Renal cortical epithelial cell (primary cell): ENCODE results near the gene SPRR1A. TPM values are rescaled to one million over a fixed set of nuclear protein-coding genes. Genes with fewer than 3 reads are reported as not detected.
A peak's percentile ranks its signal among the peaks of the same experiment; 100 is the strongest.

Source experiments
- DNase-seq: peaks from one replicate; pipeline ENCODE4 v3.0.0-alpha.2; 2011; ENCODE audit warnings: low read depth
- total RNA-seq: library from RNA; depleted of rRNA; stranded (reverse); fragments of >200 nt; gene quantifications from 2 replicates; pipeline ENCODE4 v1.2.3, GENCODE V29; 2014

The SPRR1A gene
- total RNA-seq, 1 donor from 2014 or later = not detected

GRCh38 chr1:153030895-153031294 lies 47.0 kb downstream of the SPRR1A start, which contains the start of gene SPRR1B:
SPRR1B (plus strand) TSS chr1:153031203; CDS start chr1:153032346, 1,143 bp downstream.
- DNase-seq = peak; percentile 16

- no peak for DNase-seq
Measured at GRCh38 chr1:153032073-153032472, 48.2 kb downstream of the SPRR1A start.

DNA sequence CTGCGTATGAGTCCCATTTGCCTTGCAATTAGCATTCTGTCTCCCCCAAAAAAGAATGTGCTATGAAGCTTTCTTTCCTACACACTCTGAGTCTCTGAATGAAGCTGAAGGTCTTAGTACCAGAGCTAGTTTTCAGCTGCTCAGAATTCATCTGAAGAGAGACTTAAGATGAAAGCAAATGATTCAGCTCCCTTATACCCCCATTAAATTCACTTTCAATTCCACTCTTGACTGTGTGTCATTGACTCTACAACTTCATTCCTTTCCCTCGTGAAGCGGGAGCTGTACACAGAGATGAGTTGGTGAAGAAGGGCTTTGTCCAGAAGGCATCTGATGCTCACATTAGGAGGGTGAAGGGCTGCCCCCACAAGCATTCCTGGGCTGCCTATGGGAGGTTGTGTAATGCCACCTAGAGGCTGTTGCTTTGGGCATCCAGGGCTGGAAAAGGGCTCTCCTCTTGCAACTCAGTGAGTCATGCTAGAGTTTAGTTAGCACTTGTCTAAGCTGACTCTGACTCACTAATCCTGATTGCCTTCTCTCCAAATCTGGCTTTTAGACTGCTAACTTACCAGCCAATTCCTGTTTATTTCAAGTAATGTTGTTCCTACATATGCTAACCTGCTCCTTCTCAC lies 48.9 kb downstream of the SPRR1A start:
- DNase-seq = peak; percentile 78

DNA sequence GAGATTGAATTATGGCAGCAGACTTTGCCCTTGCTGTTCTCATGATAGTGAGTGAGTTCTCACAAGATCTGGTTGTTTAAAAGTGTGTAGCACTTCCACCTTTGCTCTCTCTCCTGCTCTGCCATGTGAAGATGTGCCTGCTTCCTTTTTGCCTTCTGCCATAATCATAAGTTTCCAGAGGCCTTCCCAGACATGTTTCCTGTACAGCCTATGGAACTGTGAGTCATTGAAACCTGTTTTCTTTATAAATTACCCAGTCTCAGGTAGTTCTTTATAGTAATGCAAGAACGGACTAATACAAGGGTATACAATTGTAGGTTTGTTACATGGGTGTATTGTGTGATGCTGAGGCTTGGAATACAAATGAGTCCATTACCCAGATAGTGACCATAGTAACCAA lies 51.3 kb downstream of the SPRR1A start:
- DNase-seq = no peak

Other genes with a start within 250 kb of the SPRR1A start
- gene KPRP, start 226.1 kb upstream of the SPRR1A start, total RNA-seq = not detected in 2 replicates
- gene LCE1F, start 208.9 kb upstream of the SPRR1A start, total RNA-seq = not detected in 2 replicates
- not detected in 2 replicates for gene LCE1E, start 197.8 kb upstream of the SPRR1A start, total RNA-seq
- gene LCE1D, start 187.4 kb upstream of the SPRR1A start, total RNA-seq = not detected in 2 replicates
- gene LCE1C, start 177.4 kb upstream of the SPRR1A start, total RNA-seq = not detected in 2 replicates
- not detected in 2 replicates for gene LCE1B, start 172.1 kb upstream of the SPRR1A start, total RNA-seq
- not detected in 2 replicates for gene LCE1A, start 156.6 kb upstream of the SPRR1A start, total RNA-seq
- gene LCE6A, start 141.2 kb upstream of the SPRR1A start, total RNA-seq = not detected in 2 replicates
- not detected in 2 replicates for gene LCE7A, start 124.1 kb upstream of the SPRR1A start, total RNA-seq
- not detected in 2 replicates for gene SMCP, start 105.8 kb upstream of the SPRR1A start, total RNA-seq
- 0.15 and 2.4 TPM in 2 replicates for gene IVL, start 75.5 kb upstream of the SPRR1A start, total RNA-seq
- not detected in 2 replicates for gene SPRR5, start 36.9 kb upstream of the SPRR1A start, total RNA-seq
- not detected in 2 replicates for gene SPRR4, start 13.4 kb upstream of the SPRR1A start, total RNA-seq
- gene SPRR3, start 17.7 kb downstream of the SPRR1A start, total RNA-seq = not detected in 2 replicates
- gene SPRR1B, start 47.1 kb downstream of the SPRR1A start, total RNA-seq = not detected in 2 replicates
- not detected in 2 replicates for gene SPRR2D, start 57.0 kb downstream of the SPRR1A start, total RNA-seq
- gene SPRR2A, start 73.4 kb downstream of the SPRR1A start, total RNA-seq = not detected in 2 replicates
- not detected in 2 replicates for gene SPRR2B, start 87.5 kb downstream of the SPRR1A start, total RNA-seq
- not detected in 2 replicates for gene SPRR2E, start 110.4 kb downstream of the SPRR1A start, total RNA-seq
- gene SPRR2F, start 129.4 kb downstream of the SPRR1A start, total RNA-seq = not detected in 2 replicates
- gene SPRR2G, start 166.8 kb downstream of the SPRR1A start, total RNA-seq = not detected in 2 replicates
- gene LELP1, start 219.3 kb downstream of the SPRR1A start, total RNA-seq = not detected in 2 replicates
- gene PRR9, start 233.5 kb downstream of the SPRR1A start, total RNA-seq = not detected in 2 replicates